ENCODE measurements around the gene IGFBP3. TPM values are rescaled to one million over a fixed set of nuclear protein-coding genes. Genes with fewer than 3 reads are reported as not detected.

The IGFBP3 gene
- total and polyA plus RNA-seq, 2 of the 13 experiments (the other 11 are each of a cell fraction or from before 2014, with no cell fraction given), result 57.5 TPM; not detected in 1

GRCh38 chr7:45891462-45892402 lies 29.3 kb downstream of the IGFBP3 start (continued):
- TF ChIP-seq, protein P1, sequence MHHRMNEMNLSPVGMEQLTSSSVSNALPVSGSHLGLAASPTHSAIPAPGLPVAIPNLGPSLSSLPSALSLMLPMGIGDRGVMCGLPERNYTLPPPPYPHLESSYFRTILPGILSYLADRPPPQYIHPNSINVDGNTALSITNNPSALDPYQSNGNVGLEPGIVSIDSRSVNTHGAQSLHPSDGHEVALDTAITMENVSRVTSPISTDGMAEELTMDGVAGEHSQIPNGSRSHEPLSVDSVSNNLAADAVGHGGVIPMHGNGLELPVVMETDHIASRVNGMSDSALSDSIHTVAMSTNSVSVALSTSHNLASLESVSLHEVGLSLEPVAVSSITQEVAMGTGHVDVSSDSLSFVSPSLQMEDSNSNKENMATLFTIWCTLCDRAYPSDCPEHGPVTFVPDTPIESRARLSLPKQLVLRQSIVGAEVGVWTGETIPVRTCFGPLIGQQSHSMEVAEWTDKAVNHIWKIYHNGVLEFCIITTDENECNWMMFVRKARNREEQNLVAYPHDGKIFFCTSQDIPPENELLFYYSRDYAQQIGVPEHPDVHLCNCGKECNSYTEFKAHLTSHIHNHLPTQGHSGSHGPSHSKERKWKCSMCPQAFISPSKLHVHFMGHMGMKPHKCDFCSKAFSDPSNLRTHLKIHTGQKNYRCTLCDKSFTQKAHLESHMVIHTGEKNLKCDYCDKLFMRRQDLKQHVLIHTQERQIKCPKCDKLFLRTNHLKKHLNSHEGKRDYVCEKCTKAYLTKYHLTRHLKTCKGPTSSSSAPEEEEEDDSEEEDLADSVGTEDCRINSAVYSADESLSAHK (CRISPR knock-in tag; IDR thresholded peaks at IDR 0.05; ENCODE audit: borderline replicate concordance), result 0 out of 2 replicates have a peak, but pooled peaks have one; percentile 12
- TF ChIP-seq KMT2A (CRISPR knock-in tag; IDR thresholded peaks at IDR 0.05) (no peak), SALL1 (CRISPR knock-in tag; IDR thresholded peaks at IDR 0.05) (peak; percentile 38), EHMT2 (IDR thresholded peaks at IDR 0.05; ENCODE audit: borderline replicate concordance, low read depth, low read length) (no peak), ZSCAN30 (CRISPR knock-in tag; IDR thresholded peaks at IDR 0.05) (no peak), ZMYM4 (CRISPR knock-in tag; IDR thresholded peaks at IDR 0.05) (no peak; the same call in 1 of the 2 replicates), ZNF850 (CRISPR knock-in tag; conservative IDR thresholded peaks at IDR 0.05) (no peak), JUNB (CRISPR knock-in tag; IDR thresholded peaks at IDR 0.05; ENCODE audit: borderline replicate concordance) (peak; percentile 50; the same call in 1 of the 2 replicates), GABPB1 (CRISPR knock-in tag; IDR thresholded peaks at IDR 0.05) (no peak), BHLHE40 (IDR thresholded peaks at IDR 0.05; ENCODE audit: low read length) (no peak), ONECUT2 (CRISPR knock-in tag; IDR thresholded peaks at IDR 0.05) (no peak), ISX (CRISPR knock-in tag; conservative IDR thresholded peaks at IDR 0.05) (0 out of 2 replicates have a peak, but pooled peaks have one; percentile 42), PRMT3 (CRISPR knock-in tag; IDR thresholded peaks at IDR 0.05; ENCODE audit: borderline replicate concordance, low read depth) (no peak; the same call in 1 of the 2 replicates), ZNF740 (CRISPR knock-in tag; IDR thresholded peaks at IDR 0.05) (no peak), KLF9 (CRISPR knock-in tag; IDR thresholded peaks at IDR 0.05; ENCODE audit: low read depth) (0 out of 2 replicates have a peak, but pooled peaks have one; percentile 65), SNRNP70 (IDR thresholded peaks at IDR 0.05; ENCODE audit: low read depth, low read length) (no peak), TOPORS (CRISPR knock-in tag; IDR thresholded peaks at IDR 0.05) (no peak; the same call in 1 of the 2 replicates), ATF7-NPFF (CRISPR knock-in tag; IDR thresholded peaks at IDR 0.05; ENCODE audit: low read depth) (0 out of 2 replicates have a peak, but pooled peaks have one; percentile 4), ETV5 (CRISPR knock-in tag; IDR thresholded peaks at IDR 0.05; ENCODE audit: borderline replicate concordance) (0 out of 2 replicates have a peak, but pooled peaks have one; percentile 6), FOXP1 (IDR thresholded peaks at IDR 0.05) (no peak), FOXP1 (CRISPR knock-in tag; IDR thresholded peaks at IDR 0.05) (no peak), LRRFIP1 (CRISPR knock-in tag; conservative IDR thresholded peaks at IDR 0.05) (no peak)
- TF ChIP-seq, protein P2, sequence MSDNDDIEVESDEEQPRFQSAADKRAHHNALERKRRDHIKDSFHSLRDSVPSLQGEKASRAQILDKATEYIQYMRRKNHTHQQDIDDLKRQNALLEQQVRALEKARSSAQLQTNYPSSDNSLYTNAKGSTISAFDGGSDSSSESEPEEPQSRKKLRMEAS (IDR thresholded peaks at IDR 0.05), result no peak

Data from HepG2 (cell line).